ENCODE data around the gene TMEM63A. TPM values are rescaled to one million over a fixed set of nuclear protein-coding genes. Genes with fewer than 3 reads are reported as not detected.

Gene TMEM63A
- polyA plus RNA-seq, 3 donors = 3.0 to 48.0 (median 5.8) TPM

DNA sequence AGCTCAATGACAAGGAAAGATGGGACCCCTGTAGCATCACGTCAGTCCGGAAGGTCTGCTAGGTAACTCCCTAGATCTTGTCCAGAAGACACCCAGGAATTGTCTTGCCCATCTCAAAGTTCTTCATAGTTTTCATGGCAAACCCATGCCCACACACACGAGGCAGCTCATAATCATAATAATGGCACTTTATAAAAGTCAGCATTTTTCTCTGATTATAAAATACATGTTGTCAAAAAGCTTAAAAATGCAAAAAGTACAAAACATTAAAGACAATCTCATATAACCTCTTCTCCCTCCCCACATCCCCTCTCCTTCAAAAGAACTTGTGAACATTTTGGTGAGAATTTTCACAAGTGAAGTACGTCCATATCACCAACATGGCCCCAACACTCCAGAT lies 41.5 kb downstream of the TMEM63A start:
- no peak overlapping the region for H3K27ac ChIP-seq (ENCODE audit: low read depth in 1 of 2, low read length in 2 of 2)
- no peaks in the 10 kb centered on the region for H3K4me1 ChIP-seq (ENCODE audit: control insufficient read depth in 1 of 2, insufficient read depth in 2 of 2, low read length in 2 of 2)
- intact Hi-C loops (cut with micrococcal nuclease) = no loop called here
- no peak overlapping the region for H3K9ac ChIP-seq (ENCODE audit: insufficient read depth, low read length, poor library complexity, severe bottlenecking)
- H3K4me3 Mint-ChIP-seq = no peak overlapping the region
- H3K4me2 ChIP-seq (replicated peaks; ENCODE audit: extremely low read depth, low read length, poor library complexity, severe bottlenecking) = no peak overlapping the region
- TF ChIP-seq, protein P1, sequence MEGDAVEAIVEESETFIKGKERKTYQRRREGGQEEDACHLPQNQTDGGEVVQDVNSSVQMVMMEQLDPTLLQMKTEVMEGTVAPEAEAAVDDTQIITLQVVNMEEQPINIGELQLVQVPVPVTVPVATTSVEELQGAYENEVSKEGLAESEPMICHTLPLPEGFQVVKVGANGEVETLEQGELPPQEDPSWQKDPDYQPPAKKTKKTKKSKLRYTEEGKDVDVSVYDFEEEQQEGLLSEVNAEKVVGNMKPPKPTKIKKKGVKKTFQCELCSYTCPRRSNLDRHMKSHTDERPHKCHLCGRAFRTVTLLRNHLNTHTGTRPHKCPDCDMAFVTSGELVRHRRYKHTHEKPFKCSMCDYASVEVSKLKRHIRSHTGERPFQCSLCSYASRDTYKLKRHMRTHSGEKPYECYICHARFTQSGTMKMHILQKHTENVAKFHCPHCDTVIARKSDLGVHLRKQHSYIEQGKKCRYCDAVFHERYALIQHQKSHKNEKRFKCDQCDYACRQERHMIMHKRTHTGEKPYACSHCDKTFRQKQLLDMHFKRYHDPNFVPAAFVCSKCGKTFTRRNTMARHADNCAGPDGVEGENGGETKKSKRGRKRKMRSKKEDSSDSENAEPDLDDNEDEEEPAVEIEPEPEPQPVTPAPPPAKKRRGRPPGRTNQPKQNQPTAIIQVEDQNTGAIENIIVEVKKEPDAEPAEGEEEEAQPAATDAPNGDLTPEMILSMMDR (IDR thresholded peaks at IDR 0.05) = no peak
- H4K20me1 ChIP-seq (ENCODE audit: insufficient read depth, low read length) = no peaks in the 10 kb centered on the region
- H3K4me3 ChIP-seq (replicated peaks in 1 of 3; ENCODE audit: low read depth in 2 of 3, low read length in 3 of 3) = no peak overlapping the region
- H3K36me3 Mint-ChIP-seq = peaks cover 8 to 38% of the 10 kb centered on the region in 2 donors
- H3K27me3 ChIP-seq (ENCODE audit: control insufficient read depth in 2 of 2, insufficient read depth in 2 of 2, low read length in 2 of 2) = no peaks in the 10 kb centered on the region
- WGBS (ENCODE audit: insufficient coverage) = 96% methylated on average over 3 of the region's 4 CpGs
- peaks cover 5% of the 10 kb centered on the region for H3K4me1 Mint-ChIP-seq
- H3K36me3 ChIP-seq (replicated peaks in 1 of 2; ENCODE audit: control insufficient read depth in 1 of 2, insufficient read depth in 2 of 2, low read length in 2 of 2) = peaks cover 3 to 13% of the 10 kb centered on the region in 2 donors
- H3K27me3 Mint-ChIP-seq (ENCODE audit: low read depth in 3 of 3) = peaks cover 0 to 4% (median 0%) of the 10 kb centered on the region in 3 donors
- H3K9me3 Mint-ChIP-seq = no peaks in the 10 kb centered on the region
- no peaks in the 10 kb centered on the region for H3K9me3 ChIP-seq (replicated peaks in 1 of 2; ENCODE audit: control insufficient read depth in 1 of 2, insufficient read depth in 1 of 2, low read length in 2 of 2)
- DNase-seq = no peak
- H3K27ac Mint-ChIP-seq = no peak overlapping the region
- H3K79me2 ChIP-seq (ENCODE audit: insufficient read depth, low read length) = no peaks in the 10 kb centered on the region
- H2AFZ ChIP-seq (ENCODE audit: insufficient read depth, low read depth, low read length, poor library complexity, severe bottlenecking) = no peak overlapping the region

DNA sequence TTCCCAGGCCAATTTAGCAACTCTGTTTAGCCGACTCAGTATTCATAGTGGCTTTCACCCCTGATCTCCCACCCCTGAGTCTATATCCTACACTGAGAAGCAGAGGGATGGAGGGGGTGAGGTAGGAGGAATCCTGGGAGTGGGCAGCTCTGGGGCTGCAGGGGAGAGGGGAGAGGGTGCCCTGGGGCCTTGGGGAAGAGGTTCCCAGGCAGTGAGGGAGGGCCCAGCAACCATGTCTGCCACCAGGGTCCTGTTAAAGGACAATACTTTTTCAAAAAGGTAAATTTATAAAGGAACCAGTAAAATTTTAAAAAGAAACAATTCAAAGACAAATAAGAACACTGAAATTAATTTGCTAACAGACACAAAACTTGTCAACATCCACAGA lies 42.0 kb downstream of the TMEM63A start:
- H3K4me2 ChIP-seq (replicated peaks; ENCODE audit: extremely low read depth, low read length, poor library complexity, severe bottlenecking) = no peak overlapping the region
- intact Hi-C loops (cut with micrococcal nuclease) = no loop called here
- Mint-ChIP-seq H3K36me3 (peaks cover 8 to 37% of the 10 kb centered on the region in 2 donors), H3K9me3 (peaks cover 0 to 3% (median 0%) of the 10 kb centered on the region in 7 donors), H3K27ac (no peak overlapping the region), H3K4me1 (peaks cover 5% of the 10 kb centered on the region), H3K27me3 (ENCODE audit: low read depth in 3 of 3) (peaks cover 0 to 4% (median 0%) of the 10 kb centered on the region in 3 donors), H3K4me3 (no peak overlapping the region)
- no peaks in the 10 kb centered on the region for H3K27me3 ChIP-seq (ENCODE audit: control insufficient read depth in 2 of 2, insufficient read depth in 2 of 2, low read length in 2 of 2)
- no peak overlapping the region for H2AFZ ChIP-seq (ENCODE audit: insufficient read depth, low read depth, low read length, poor library complexity, severe bottlenecking)
- WGBS (ENCODE audit: insufficient coverage) = no CpG with 5 or more reads among the region's 1 CpG
- no peaks in the 10 kb centered on the region for H3K79me2 ChIP-seq (ENCODE audit: insufficient read depth, low read length)
- H4K20me1 ChIP-seq (ENCODE audit: insufficient read depth, low read length) = no peaks in the 10 kb centered on the region
- no peaks in the 10 kb centered on the region for H3K4me1 ChIP-seq (ENCODE audit: control insufficient read depth in 1 of 2, insufficient read depth in 2 of 2, low read length in 2 of 2)
- H3K4me3 ChIP-seq (replicated peaks in 1 of 3; ENCODE audit: low read depth in 2 of 3, low read length in 3 of 3) = no peak overlapping the region
- no peaks in the 10 kb centered on the region for H3K9me3 ChIP-seq (replicated peaks in 1 of 2; ENCODE audit: control insufficient read depth in 1 of 2, insufficient read depth in 1 of 2, low read length in 2 of 2)
- no peak for DNase-seq
- no peak overlapping the region for H3K9ac ChIP-seq (ENCODE audit: insufficient read depth, low read length, poor library complexity, severe bottlenecking)
- TF ChIP-seq, protein P1 (IDR thresholded peaks at IDR 0.05) = no peak
- peaks cover 3 to 11% of the 10 kb centered on the region in 2 donors for H3K36me3 ChIP-seq (replicated peaks in 1 of 2; ENCODE audit: control insufficient read depth in 1 of 2, insufficient read depth in 2 of 2, low read length in 2 of 2)
- no peak overlapping the region for H3K27ac ChIP-seq (ENCODE audit: low read depth in 1 of 2, low read length in 2 of 2)

Measured in CD14-positive monocyte (primary cell).